ENCODE data around the gene FNIP2.

Gene FNIP2

GRCh38 chr4:158933236-158933635 lies 164.4 kb downstream of the FNIP2 start (continued):
- TF ChIP-seq ZSCAN23 (tag by site-specific recombination; IDR thresholded peaks at IDR 0.05) (no peak), ZNF830 (tag by site-specific recombination; IDR thresholded peaks at IDR 0.05; ENCODE audit: low read depth) (no peak)

GRCh38 chr4:158934996-158935669 lies 166.3 kb downstream of the FNIP2 start:
- no peak overlapping the region for H3K27ac ChIP-seq (ENCODE audit: extremely low read depth, low read depth, low read length)
- no peaks in the 10 kb centered on the region for H3K36me3 ChIP-seq (ENCODE audit: control insufficient read depth in 2 of 2, insufficient read depth in 1 of 2, low read length in 2 of 2)
- H3K4me1 ChIP-seq (ENCODE audit: control insufficient read depth, insufficient read depth, low read length): no peaks in the 10 kb centered on the region
- TF ChIP-seq ZNF571 (tag by site-specific recombination; IDR thresholded peaks at IDR 0.05) (no peak), ZNF433 (tag by site-specific recombination; IDR thresholded peaks at IDR 0.05; ENCODE audit: low read depth) (no peak), ZNF324 (tag by site-specific recombination; IDR thresholded peaks at IDR 0.05) (no peak), ZNF558 (tag by site-specific recombination; IDR thresholded peaks at IDR 0.05) (no peak), PRDM4 (tag by site-specific recombination; IDR thresholded peaks at IDR 0.05) (no peak), REST (tag by site-specific recombination; IDR thresholded peaks at IDR 0.05) (no peak), ZBTB6 (tag by site-specific recombination; IDR thresholded peaks at IDR 0.05) (no peak), ZNF335 (tag by site-specific recombination; conservative IDR thresholded peaks at IDR 0.05) (no peak), ZNF416 (tag by site-specific recombination; IDR thresholded peaks at IDR 0.05) (no peak)
- POLR2A ChIA-PET: no interaction called here
- H3K4me3 ChIP-seq (ENCODE audit: low read depth, low read length): no peak overlapping the region
- no peaks in the 10 kb centered on the region for H3K9me3 ChIP-seq (ENCODE audit: control insufficient read depth, insufficient read depth, low read depth, low read length)
- CTCF ChIA-PET: no interaction called here

GRCh38 chr4:158936238-158936637 lies 167.4 kb downstream of the FNIP2 start:
- ChIA-PET POLR2A (no interaction called here), CTCF (interaction anchor here (0.7 kb wide), 1 partner anchor 20 kb away, joined by 3 read pairs; no protein-coding TSS in a partner anchor)
- no peak overlapping the region for H3K4me3 ChIP-seq (ENCODE audit: low read depth, low read length)
- no peaks in the 10 kb centered on the region for H3K36me3 ChIP-seq (ENCODE audit: control insufficient read depth in 2 of 2, insufficient read depth in 1 of 2, low read length in 2 of 2)
- no peaks in the 10 kb centered on the region for H3K9me3 ChIP-seq (ENCODE audit: control insufficient read depth, insufficient read depth, low read depth, low read length)
- H3K27ac ChIP-seq (ENCODE audit: extremely low read depth, low read depth, low read length): no peak overlapping the region
- no peaks in the 10 kb centered on the region for H3K4me1 ChIP-seq (ENCODE audit: control insufficient read depth, insufficient read depth, low read length)
- TF ChIP-seq TRIM28 (IDR thresholded peaks at IDR 0.05; ENCODE audit: borderline replicate concordance, low read length): no peak
- TF ChIP-seq SP2 (tag by site-specific recombination; IDR thresholded peaks at IDR 0.05): no peak
- no peak for TF ChIP-seq ZBTB44 (tag by site-specific recombination; IDR thresholded peaks at IDR 0.05)
- no peak for TF ChIP-seq ZNF280C (tag by site-specific recombination; IDR thresholded peaks at IDR 0.05)
- no peak for TF ChIP-seq REST (tag by site-specific recombination; IDR thresholded peaks at IDR 0.05)
- TF ChIP-seq ZSCAN16 (tag by site-specific recombination; IDR thresholded peaks at IDR 0.05): no peak
